ENCODE measurements around the gene TP53I11.

GRCh38 chr11:44904261-44905020 is 46.2 kb downstream of the TP53I11 start:
- no peak for TF ChIP-seq CTCF (IDR thresholded peaks at IDR 0.05 in 8 of 11, conservative IDR thresholded peaks at IDR 0.05 in 3 of 11)
- no peak for TF ChIP-seq POLR2AphosphoS5 (IDR thresholded peaks at IDR 0.05)
- no peak for TF ChIP-seq POLR2A (IDR thresholded peaks at IDR 0.05)

Measured in spleen (tissue), 7 donors.